ENCODE measurements around the gene FNDC3A.

Gene FNDC3A

GRCh38 chr13:49216334-49216733, 240.6 kb downstream of the FNDC3A start:
- Mint-ChIP-seq H3K27ac (no peak overlapping the region), H3K9me3 (no peaks in the 10 kb centered on the region), H3K27me3 (peaks cover 40 to 44% of the 10 kb centered on the region in 2 donors), H3K4me1 (ENCODE audit: low read depth in 2 of 2) (peaks cover 11 to 20% of the 10 kb centered on the region in 2 donors), H3K36me3 (ENCODE audit: insufficient read depth) (peaks cover 4% of the 10 kb centered on the region), H3K4me3 (no peak overlapping the region)
- ATAC-seq (replicated peaks) (no peak), DNase-seq (no peak)

DNA sequence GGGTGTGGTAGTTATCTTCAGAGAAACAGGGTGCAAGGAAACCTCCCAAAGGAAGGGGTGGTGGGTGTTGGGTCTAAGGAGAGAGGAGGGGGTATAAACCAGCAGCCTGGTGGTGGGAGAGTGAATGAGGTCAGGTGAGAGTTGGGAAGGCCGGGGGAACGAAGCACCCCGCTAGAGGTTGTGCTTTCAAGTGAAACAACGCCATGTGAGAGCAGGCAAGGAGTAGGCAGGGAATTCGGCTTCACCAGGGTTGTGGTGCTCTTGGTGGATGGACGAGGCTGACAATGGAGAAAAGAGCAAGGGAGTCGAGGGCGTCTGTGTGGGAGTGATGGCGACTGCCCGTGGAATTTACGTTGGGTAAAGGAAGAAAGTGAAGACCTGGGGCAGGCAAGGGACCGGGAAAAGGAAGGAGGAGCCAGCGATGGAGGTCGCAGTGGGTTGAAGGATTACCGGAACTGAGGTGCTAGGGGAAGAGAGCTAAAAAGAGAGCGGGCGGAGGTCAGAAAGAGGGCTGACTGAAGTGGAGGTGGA, 242.3 kb downstream of the FNDC3A start:
- Mint-ChIP-seq H3K4me3 (peak overlapping the region in 1 of 2 donors; percentile 84), H3K27me3 (peaks cover 53 to 61% of the 10 kb centered on the region in 2 donors), H3K36me3 (ENCODE audit: insufficient read depth) (peaks cover 4% of the 10 kb centered on the region), H3K9me3 (no peaks in the 10 kb centered on the region), H3K4me1 (ENCODE audit: low read depth in 2 of 2) (peaks cover 12 to 20% of the 10 kb centered on the region in 2 donors), H3K27ac (no peak overlapping the region)
- DNase-seq (no peak), ATAC-seq (replicated peaks) (no peak)

DNA sequence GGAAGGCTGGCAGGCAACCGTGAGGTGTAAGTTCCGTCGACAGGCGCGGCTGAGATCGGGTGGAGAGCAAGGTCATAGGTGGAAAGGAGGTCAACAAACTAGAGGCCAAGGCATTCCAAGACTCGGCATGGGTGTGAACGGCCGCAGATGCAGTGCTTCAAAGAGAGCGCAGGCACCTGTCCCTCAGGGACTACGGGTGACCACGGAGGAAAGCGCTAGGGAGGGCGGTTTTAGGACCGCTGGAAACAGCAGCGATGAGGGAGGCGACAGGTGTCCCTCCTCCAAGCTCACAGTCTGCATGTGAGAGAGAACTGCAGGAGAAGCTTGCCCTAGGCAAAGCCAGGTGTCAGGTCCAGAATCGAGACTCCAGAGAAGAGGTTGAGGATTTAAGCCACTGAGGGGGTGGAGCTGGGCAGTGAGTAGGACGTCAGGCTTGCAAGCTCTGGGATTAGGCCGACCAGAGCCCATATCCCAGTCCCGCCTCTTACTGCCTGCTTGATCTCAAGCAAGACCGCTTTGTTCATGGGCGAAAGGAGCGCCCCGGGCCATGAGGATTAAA, 242.9 kb downstream of the FNDC3A start:
- Mint-ChIP-seq H3K36me3 (ENCODE audit: insufficient read depth) (peaks cover 4% of the 10 kb centered on the region), H3K4me3 (peak overlapping the region; percentile 7 to 84), H3K27me3 (peaks cover 53 to 62% of the 10 kb centered on the region in 2 donors), H3K9me3 (no peaks in the 10 kb centered on the region), H3K27ac (no peak overlapping the region), H3K4me1 (ENCODE audit: low read depth in 2 of 2) (peaks cover 12 to 20% of the 10 kb centered on the region in 2 donors)
- DNase-seq = no peak
- ATAC-seq (replicated peaks) = no peak

GRCh38 chr13:49219647-49220035, 243.9 kb downstream of the FNDC3A start:
- Mint-ChIP-seq H3K27me3 (peaks cover 53 to 71% of the 10 kb centered on the region in 2 donors), H3K4me1 (ENCODE audit: low read depth in 2 of 2) (peaks cover 11 to 19% of the 10 kb centered on the region in 2 donors), H3K36me3 (ENCODE audit: insufficient read depth) (peaks cover 1% of the 10 kb centered on the region), H3K4me3 (peak overlapping the region; percentile 69 to 84), H3K9me3 (no peaks in the 10 kb centered on the region), H3K27ac (no peak overlapping the region)
- no peak for DNase-seq
- ATAC-seq (replicated peaks) = no peak

- DNase-seq (peak; percentile 22 to 36 (median 23)), ATAC-seq (replicated peaks) (peak; percentile 81)
- Mint-ChIP-seq H3K27me3 (peaks cover 53 to 77% of the 10 kb centered on the region in 2 donors), H3K36me3 (ENCODE audit: insufficient read depth) (no peaks in the 10 kb centered on the region), H3K4me1 (ENCODE audit: low read depth in 2 of 2) (peaks cover 4 to 12% of the 10 kb centered on the region in 2 donors), H3K9me3 (no peaks in the 10 kb centered on the region), H3K27ac (no peak within 1 kb of the TSS), H3K4me3 (peak within 1 kb of the TSS; percentile 71 to 84)
Observed at GRCh38 chr13:49220036-49220855, 244.5 kb downstream of the FNDC3A start, which contains the start of gene MLNR. TSS of gene MLNR (plus strand) at chr13:49220338. CDS start at chr13:49220338, 0 bp downstream.

DNA sequence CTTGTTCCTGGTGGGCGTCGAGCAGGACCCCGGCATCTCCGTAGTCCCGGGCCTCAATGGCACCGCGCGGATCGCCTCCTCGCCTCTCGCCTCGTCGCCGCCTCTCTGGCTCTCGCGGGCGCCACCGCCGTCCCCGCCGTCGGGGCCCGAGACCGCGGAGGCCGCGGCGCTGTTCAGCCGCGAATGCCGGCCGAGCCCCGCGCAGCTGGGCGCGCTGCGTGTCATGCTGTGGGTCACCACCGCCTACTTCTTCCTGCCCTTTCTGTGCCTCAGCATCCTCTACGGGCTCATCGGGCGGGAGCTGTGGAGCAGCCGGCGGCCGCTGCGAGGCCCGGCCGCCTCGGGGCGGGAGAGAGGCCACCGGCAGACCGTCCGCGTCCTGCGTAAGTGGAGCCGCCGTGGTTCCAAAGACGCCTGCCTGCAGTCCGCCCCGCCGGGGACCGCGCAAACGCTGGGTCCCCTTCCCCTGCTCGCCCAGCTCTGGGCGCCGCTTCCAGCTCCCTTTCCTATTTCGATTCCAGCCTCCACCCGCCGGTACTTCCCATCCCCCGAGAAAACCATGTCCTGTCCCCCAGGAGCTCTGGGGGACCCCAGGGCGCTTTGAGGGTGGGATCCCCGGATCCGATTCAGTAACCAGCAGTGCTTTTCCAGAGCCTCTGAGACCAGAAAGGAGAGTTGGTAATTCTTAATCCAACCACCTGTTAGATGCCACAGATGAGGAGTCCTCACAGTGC, 245.3 kb downstream of the FNDC3A start:
- Mint-ChIP-seq H3K4me3 (peak overlapping the region; percentile 71 to 82), H3K9me3 (no peaks in the 10 kb centered on the region), H3K27me3 (peaks cover 53 to 80% of the 10 kb centered on the region in 2 donors), H3K36me3 (ENCODE audit: insufficient read depth) (no peaks in the 10 kb centered on the region), H3K27ac (no peak overlapping the region), H3K4me1 (ENCODE audit: low read depth in 2 of 2) (peaks cover 4 to 11% of the 10 kb centered on the region in 2 donors)
- ATAC-seq (replicated peaks) (peak; percentile 31), DNase-seq (no peak)

- no peak for DNase-seq
- H3K4me3 Mint-ChIP-seq = peak overlapping the region; percentile 71 to 82
Observed at GRCh38 chr13:49221590-49221965, 245.9 kb downstream of the FNDC3A start.

GRCh38 chr13:49225223-49226042, 249.7 kb downstream of the FNDC3A start:
- peaks cover 23 to 49% of the 10 kb centered on the region in 2 donors for H3K27me3 Mint-ChIP-seq
- H3K27ac Mint-ChIP-seq = no peak overlapping the region
- H3K4me1 Mint-ChIP-seq (ENCODE audit: low read depth in 2 of 2) = peaks cover 3 to 4% of the 10 kb centered on the region in 2 donors
- H3K4me3 Mint-ChIP-seq = no peak overlapping the region
- no peaks in the 10 kb centered on the region for H3K9me3 Mint-ChIP-seq
- no peaks in the 10 kb centered on the region for H3K36me3 Mint-ChIP-seq (ENCODE audit: insufficient read depth)
- ATAC-seq (replicated peaks) (no peak), DNase-seq (no peak)

More at GRCh38 chr13:49221590-49221965, 245.9 kb downstream of the FNDC3A start:
- peaks cover 48 to 75% of the 10 kb centered on the region in 2 donors for H3K27me3 Mint-ChIP-seq
- peaks cover 4 to 11% of the 10 kb centered on the region in 2 donors for H3K4me1 Mint-ChIP-seq (ENCODE audit: low read depth in 2 of 2)
- no peaks in the 10 kb centered on the region for H3K9me3 Mint-ChIP-seq
- no peak for ATAC-seq (replicated peaks)
- H3K27ac Mint-ChIP-seq = no peak overlapping the region
- no peaks in the 10 kb centered on the region for H3K36me3 Mint-ChIP-seq (ENCODE audit: insufficient read depth)

DNA sequence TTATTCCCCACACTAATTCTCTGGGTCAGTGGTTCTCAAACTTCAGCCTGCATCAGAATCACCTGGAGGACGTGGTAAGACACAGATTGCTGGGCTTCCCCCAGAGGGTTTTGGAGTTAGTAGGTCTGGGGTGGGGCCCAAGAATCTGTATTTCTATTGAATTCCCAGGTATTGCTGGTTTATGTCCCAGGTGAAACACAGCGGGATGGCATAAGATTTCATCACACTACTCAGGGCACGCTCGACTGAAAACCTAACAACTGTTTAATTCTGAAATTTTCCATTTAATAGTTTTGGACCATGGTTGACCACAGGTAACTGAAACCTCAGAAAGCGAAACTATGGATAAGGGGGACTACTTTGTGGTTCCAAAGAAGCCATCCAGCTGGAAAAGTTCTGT, 250.9 kb downstream of the FNDC3A start:
- Mint-ChIP-seq H3K27ac (no peak overlapping the region), H3K9me3 (no peaks in the 10 kb centered on the region), H3K27me3 (peaks cover 17 to 41% of the 10 kb centered on the region in 2 donors), H3K36me3 (ENCODE audit: insufficient read depth) (no peaks in the 10 kb centered on the region), H3K4me1 (ENCODE audit: low read depth in 2 of 2) (no peaks in the 10 kb centered on the region), H3K4me3 (no peak overlapping the region)
- ATAC-seq (replicated peaks) (no peak), DNase-seq (no peak)

GRCh38 chr13:49234741-49235140, 259.0 kb downstream of the FNDC3A start:
- H3K4me3 Mint-ChIP-seq = no peak overlapping the region
- no peak for ATAC-seq (replicated peaks)
- no peaks in the 10 kb centered on the region for H3K4me1 Mint-ChIP-seq (ENCODE audit: low read depth in 2 of 2)
- no peak for DNase-seq
- no peaks in the 10 kb centered on the region for H3K9me3 Mint-ChIP-seq
- H3K27me3 Mint-ChIP-seq = peaks cover 0 to 19% of the 10 kb centered on the region in 2 donors
- no peak overlapping the region for H3K27ac Mint-ChIP-seq
- no peaks in the 10 kb centered on the region for H3K36me3 Mint-ChIP-seq (ENCODE audit: insufficient read depth)

- peaks cover 0 to 2% of the 10 kb centered on the region in 2 donors for H3K4me1 Mint-ChIP-seq (ENCODE audit: low read depth in 2 of 2)
- no peaks in the 10 kb centered on the region for H3K36me3 Mint-ChIP-seq (ENCODE audit: insufficient read depth)
- no peak overlapping the region for H3K27ac Mint-ChIP-seq
- H3K27me3 Mint-ChIP-seq = peaks cover 0 to 19% of the 10 kb centered on the region in 2 donors
- no peak overlapping the region for H3K4me3 Mint-ChIP-seq
- no peaks in the 10 kb centered on the region for H3K9me3 Mint-ChIP-seq
- no peak for ATAC-seq (replicated peaks)
- no peak for DNase-seq
Observed at GRCh38 chr13:49235856-49236431, 260.2 kb downstream of the FNDC3A start.

GRCh38 chr13:49238621-49239020, 262.9 kb downstream of the FNDC3A start:
- Mint-ChIP-seq H3K4me3 (no peak overlapping the region), H3K9me3 (no peaks in the 10 kb centered on the region), H3K27me3 (peaks cover 0 to 10% of the 10 kb centered on the region in 2 donors), H3K27ac (no peak overlapping the region), H3K4me1 (ENCODE audit: low read depth in 2 of 2) (peaks cover 0 to 2% of the 10 kb centered on the region in 2 donors), H3K36me3 (ENCODE audit: insufficient read depth) (no peaks in the 10 kb centered on the region)
- DNase-seq (no peak), ATAC-seq (replicated peaks) (no peak)

Data from effector memory CD8-positive, alpha-beta T cell (primary cell).